ENCODE results near the gene LMNA.
"Not testable (repeated sequence)": the region's sequence is repeated elsewhere in the genome, so short reads cannot be mapped to it uniquely, and the experiment has no call there.

LMNA gene

DNA sequence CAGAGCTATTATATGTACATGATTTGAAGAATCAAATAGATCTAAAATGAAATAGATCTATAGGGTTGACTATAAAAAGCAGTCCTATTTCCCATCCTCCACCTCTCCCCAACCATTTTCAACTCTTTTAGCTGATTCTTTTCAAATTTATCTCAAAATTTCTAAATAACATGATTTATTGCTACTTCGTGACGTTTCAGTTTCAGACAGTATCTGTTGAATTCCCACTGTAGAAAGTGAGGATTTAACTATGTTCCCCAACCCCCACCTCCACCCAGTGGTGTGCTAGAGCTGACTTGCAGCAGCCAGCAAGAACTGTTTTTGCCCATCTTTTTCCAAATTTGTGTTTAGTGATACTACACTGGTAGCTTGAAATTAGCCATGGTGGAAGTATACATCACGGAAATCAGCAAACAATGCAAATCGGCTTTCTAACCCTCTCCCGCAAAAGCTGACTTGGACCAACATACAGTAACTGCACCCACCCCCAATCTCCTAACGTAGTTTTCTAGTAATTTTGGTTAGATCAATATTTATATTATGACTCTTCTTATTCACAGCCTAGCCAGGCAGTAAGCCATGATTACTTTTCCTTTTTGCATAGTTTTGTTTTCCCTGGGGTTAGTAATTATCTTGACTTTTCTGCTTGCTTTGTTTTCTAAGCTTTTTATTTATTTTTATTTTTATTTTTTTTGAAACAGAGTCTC, 49.8 kb downstream of the LMNA start:
- no peak for DNase-seq (ENCODE audit: low read depth)

GRCh38 chr1:156165083-156165482, 50.6 kb downstream of the LMNA start:
- DNase-seq (ENCODE audit: low read depth) = no peak

DNA sequence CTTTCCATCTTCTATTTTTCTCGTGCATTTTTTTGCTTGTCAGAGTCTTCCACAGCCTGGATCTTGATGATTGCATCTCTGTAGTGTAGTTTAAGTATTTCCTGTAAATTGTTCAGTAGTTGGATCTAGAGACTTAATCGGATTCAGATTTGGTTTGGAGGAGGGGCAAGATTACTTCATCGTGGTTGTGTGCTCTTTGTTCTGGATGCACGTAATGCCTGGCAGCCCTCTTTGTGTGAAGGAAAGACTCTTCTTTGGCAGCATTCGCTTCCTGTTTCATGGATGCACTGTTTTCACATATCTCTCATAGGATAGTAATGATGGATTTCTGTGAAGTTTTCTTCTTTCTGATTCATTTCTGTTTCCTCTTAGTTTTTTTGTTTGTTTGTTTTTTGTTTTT, 53.0 kb downstream of the LMNA start:
- DNase-seq (ENCODE audit: low read depth) = no peak

- DNase-seq (ENCODE audit: low read depth) = no peak
These were observed 58.4 kb downstream of the LMNA start for GRCh38 chr1:156172696-156173470.

DNA sequence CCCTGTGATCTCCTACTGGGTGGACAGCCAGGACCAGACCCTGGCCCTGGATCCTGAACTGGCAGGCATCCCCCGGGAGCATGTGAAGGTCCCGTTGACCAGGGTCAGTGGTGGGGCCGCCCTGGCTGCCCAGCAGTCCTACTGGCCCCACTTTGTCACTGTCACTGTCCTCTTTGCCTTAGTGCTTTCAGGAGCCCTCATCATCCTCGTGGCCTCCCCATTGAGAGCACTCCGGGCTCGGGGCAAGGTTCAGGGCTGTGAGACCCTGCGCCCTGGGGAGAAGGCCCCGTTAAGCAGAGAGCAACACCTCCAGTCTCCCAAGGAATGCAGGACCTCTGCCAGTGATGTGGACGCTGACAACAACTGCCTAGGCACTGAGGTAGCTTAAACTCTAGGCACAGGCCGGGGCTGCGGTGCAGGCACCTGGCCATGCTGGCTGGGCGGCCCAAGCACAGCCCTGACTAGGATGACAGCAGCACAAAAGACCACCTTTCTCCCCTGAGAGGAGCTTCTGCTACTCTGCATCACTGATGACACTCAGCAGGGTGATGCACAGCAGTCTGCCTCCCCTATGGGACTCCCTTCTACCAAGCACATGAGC, 62.2 kb downstream of the LMNA start:
- no peak for DNase-seq (ENCODE audit: low read depth)

DNA sequence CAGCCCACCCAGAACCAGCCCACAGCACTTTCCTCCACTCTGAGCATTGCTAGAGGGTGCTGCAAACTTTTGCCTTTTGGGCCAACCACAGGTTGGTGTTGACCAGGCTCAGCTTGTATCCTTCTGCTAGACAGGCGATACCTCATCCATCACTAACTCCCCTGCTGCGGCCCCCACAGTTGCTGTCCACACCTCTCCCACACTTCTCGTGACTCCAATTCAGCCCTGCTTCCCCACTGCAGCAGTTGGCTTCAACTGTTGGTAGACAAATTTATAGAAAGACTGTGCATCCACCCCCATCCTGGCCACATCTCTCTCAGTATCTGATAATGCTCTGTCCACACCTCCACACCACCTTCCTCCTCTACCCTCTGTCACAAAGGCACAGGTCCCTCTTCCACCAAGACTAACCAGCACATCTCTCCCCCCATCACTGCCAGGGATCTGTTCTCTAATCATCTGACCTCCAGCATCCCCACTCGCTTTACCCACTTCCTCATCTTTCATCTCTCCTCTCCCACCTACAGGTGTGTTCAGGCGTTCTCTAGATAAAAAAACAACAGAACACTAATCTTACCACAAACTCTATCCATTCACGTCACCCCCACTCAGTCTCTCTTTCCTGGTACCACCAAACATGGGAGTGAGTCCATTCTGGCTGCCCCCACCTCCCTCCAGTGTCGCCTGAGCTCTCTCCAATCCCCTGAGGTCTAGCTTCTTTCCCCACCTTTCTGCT, 63.6 kb downstream of the LMNA start:
- no peak for DNase-seq (ENCODE audit: low read depth)

- DNase-seq (ENCODE audit: low read depth) = no peak
These were observed 66.0 kb downstream of the LMNA start for GRCh38 chr1:156180471-156180870.

DNA sequence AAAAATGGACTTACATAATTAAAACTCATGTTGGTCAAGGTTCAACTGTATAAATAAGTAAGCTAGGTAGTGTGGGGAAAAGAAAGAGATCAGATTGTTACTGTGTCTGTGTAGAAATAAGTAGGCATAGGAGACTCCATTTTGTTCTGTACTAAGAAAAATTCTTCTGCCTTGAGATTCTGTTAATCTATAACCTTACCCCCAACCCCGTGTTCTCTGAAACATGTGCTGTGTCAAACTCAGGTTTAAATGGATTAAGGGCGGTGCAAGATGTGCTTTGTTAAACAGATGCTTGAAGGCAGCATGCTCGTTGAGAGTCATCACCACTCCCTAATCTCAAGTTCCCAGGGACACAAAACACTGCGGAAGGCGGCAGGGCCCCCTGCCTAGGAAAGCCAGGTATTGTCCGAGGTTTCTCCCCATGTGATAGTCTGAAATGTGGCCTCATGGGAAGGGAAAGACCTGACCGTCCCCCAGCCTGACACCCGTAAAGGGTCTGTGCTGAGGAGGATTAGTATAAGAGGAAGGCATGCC, 66.9 kb downstream of the LMNA start:
- DNase-seq (ENCODE audit: low read depth) = not testable (repeated sequence)

DNA sequence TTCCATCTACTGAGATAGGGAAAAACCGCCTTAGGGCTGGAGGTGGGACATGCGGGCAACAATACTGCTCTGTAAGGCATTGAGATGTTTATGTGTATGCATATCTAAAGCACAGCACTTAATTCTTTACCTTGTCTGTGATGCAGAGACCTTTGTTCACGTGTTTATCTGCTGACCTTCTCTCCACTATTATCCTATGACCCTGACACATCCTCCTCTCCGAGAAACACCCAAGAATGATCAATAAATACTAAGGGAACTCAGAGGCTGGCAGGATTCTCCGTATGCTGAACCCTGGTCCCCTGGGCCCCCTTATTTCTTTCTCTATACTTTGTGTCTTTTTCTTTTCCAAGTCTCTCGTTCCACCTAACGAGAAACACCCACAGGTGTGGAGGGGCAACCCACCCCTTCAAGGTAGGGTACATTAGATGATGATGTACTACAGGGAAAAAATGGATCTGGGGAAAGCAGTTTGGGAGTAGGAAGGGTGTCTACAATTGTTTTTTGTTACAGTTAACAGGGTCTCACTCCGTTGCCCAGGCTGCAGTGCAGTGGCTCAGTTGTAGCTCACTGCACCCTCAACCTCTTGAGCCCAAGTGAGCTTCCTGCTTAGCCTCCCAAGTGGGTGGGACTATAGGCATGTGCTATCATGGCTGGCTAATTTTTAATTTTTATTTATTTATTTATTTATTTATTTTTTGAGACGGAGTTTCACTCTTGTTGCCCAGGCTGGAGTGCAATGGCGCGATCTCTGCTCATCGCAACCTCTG, 67.7 kb downstream of the LMNA start:
- not testable (repeated sequence) for DNase-seq (ENCODE audit: low read depth)

DNA sequence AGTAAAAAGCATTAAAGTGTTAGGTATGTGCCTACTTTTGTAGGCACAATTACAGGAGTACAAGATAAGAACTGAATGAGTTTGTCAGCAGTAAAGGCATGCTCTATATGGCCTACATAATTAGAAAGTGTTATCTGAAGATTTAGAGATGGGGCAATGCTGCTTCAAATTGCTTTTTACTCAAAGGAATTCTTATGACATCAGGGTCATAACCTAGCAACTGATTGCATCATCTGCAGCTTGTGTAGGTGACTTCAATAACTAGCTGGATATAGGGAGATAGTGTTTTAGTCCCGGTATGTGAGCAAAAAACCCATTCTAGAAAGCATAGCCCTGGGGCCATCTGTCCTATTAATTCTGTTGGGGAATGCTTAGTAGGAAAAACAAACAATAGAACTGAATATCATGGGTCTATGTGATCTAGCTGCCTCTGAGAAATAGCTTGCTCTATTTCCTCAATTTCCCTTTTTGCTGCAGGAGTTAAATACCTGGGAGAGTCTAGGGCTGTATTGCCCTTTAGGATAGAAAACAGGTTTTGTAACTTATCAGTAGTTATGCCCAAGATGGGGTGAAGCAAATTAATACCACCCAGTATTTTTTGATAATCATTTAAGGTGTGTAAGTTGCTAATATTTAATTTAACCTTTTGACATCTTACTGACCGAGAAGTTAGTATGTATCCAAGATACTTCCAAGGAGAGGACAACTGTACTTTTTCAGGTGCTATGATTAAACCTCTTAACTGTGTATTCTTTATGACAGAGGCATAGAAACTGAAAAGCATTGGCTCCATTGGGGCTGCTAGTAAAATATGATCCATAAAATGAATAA, 72.1 kb downstream of the LMNA start:
- not testable (repeated sequence) for DNase-seq (ENCODE audit: low read depth)

All from HS-27A (cell line).